Ureter (tissue), 1 donor: ENCODE measurements around the gene CACNA2D1. TPM values are rescaled to one million over a fixed set of nuclear protein-coding genes. Genes with fewer than 3 reads are reported as not detected.
"Not testable (repeated sequence)": the region's sequence is repeated elsewhere in the genome, so short reads cannot be mapped to it uniquely, and the experiment has no call there.

Experiments
- DNase-seq: peaks from one replicate; pipeline ENCODE4 v3.0.0-alpha.2; 2020; ENCODE audit warnings: low spot score
- total RNA-seq: library from RNA; stranded (reverse); gene quantifications from one replicate; pipeline ENCODE4 v1.2.4, GENCODE V29; 2023
- donor health status: DM: yes; HTN: yes; CAD: no.

The CACNA2D1 gene
- total RNA-seq, 1 donor from 2014 or later = 20.2 TPM

GRCh38 chr7:82393840-82394220 is 49.7 kb downstream of the CACNA2D1 start:
- no peak for DNase-seq

GRCh38 chr7:82393076-82393839 is 50.3 kb downstream of the CACNA2D1 start:
- DNase-seq = no peak

- DNase-seq = no peak
These were observed 52.6 kb downstream of the CACNA2D1 start for GRCh38 chr7:82390936-82391335.

GRCh38 chr7:82389876-82390275 is 53.7 kb downstream of the CACNA2D1 start:
- no peak for DNase-seq

GRCh38 chr7:82388138-82388537 is 55.4 kb downstream of the CACNA2D1 start:
- DNase-seq = no peak

GRCh38 chr7:82386571-82386970 is 57.0 kb downstream of the CACNA2D1 start:
- DNase-seq = not testable (repeated sequence)

GRCh38 chr7:82384779-82385178 is 58.8 kb downstream of the CACNA2D1 start:
- no peak for DNase-seq

GRCh38 chr7:82384051-82384464 is 59.5 kb downstream of the CACNA2D1 start:
- no peak for DNase-seq

GRCh38 chr7:82382276-82382675 is 61.3 kb downstream of the CACNA2D1 start:
- DNase-seq = no peak

GRCh38 chr7:82376739-82377138 is 66.8 kb downstream of the CACNA2D1 start:
- no peak for DNase-seq

- DNase-seq = no peak
These were observed 67.9 kb downstream of the CACNA2D1 start for GRCh38 chr7:82375713-82376112.

- no peak for DNase-seq
These were observed 68.4 kb downstream of the CACNA2D1 start for GRCh38 chr7:82375129-82375528.

GRCh38 chr7:82373926-82374635 is 69.5 kb downstream of the CACNA2D1 start:
- no peak for DNase-seq

- no peak for DNase-seq
These were observed 78.9 kb downstream of the CACNA2D1 start for GRCh38 chr7:82364671-82365070.

- no peak for DNase-seq
These were observed 79.5 kb downstream of the CACNA2D1 start for GRCh38 chr7:82364048-82364447.

GRCh38 chr7:82362129-82362706 is 81.4 kb downstream of the CACNA2D1 start:
- DNase-seq = no peak

GRCh38 chr7:82360591-82361368 is 82.8 kb downstream of the CACNA2D1 start:
- no peak for DNase-seq

GRCh38 chr7:82359426-82359825 is 84.2 kb downstream of the CACNA2D1 start:
- DNase-seq = no peak

- no peak for DNase-seq
These were observed 84.7 kb downstream of the CACNA2D1 start for GRCh38 chr7:82358923-82359322.

GRCh38 chr7:82358009-82358578 is 85.5 kb downstream of the CACNA2D1 start:
- no peak for DNase-seq

GRCh38 chr7:82348251-82348650 is 95.3 kb downstream of the CACNA2D1 start:
- DNase-seq = no peak

GRCh38 chr7:82347808-82348207 is 95.8 kb downstream of the CACNA2D1 start:
- DNase-seq = no peak
